GM23248 (cell line): Measurements from ENCODE around the gene UNC5A.

Experiments
- EZH2 ChIP-seq: fragments of 200-600 bp; sonication (generic); IDR thresholded peaks from 2 replicates; pipeline ENCODE4 v1.6.1; 2018; ENCODE audit warnings: antibody characterized with exemption, mild to moderate bottlenecking; ENCODE audit not compliant: insufficient read depth, poor library complexity, severe bottlenecking
- EZH2phosphoT487 ChIP-seq: fragments of 200-600 bp; sonication (generic); IDR thresholded peaks from 2 replicates; pipeline ENCODE4 v1.6.1; 2018; ENCODE audit warnings: antibody characterized with exemption, moderate library complexity, mild to moderate bottlenecking, low read depth; ENCODE audit not compliant: insufficient read depth

DNA sequence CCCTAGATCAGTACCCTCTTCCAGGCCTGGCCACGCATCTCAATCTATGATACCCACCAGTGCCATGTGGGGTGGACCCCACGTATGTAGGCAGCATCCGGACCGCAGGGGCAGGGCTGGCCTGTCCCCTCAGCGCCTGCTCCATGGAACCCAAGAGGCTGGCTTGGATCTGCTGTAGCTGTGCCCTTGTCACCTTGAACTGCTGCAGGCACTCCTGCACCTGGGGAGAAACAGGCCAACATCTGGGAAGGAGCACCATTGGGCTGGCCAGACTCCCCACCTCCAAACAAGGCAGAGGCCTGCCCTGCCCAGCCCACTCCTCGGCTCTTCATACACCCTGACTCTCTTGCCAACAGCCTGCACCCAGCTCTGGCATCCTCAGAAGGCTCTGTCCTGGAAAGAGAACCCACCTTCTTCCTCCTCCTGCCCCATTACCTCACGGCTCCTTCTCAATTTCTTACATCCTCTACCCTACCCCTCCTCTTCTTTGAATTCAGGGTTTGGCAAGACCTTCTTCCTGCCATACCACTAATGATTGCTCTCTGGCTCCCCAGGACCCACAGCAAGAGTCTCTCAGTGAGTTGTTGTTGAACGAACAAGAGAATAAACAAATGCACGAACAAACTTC is 81.1 kb downstream of the UNC5A start:
- TF ChIP-seq EZH2 (no peak), EZH2phosphoT487 (no peak)
